PFSK-1 (cell line): ENCODE measurements around the gene GABBR1.

Experiments
- FOXP2 ChIP-seq: optimal IDR thresholded peaks from 2 replicates; pipeline ENCODE3; 2011; ENCODE audit warnings: borderline replicate concordance, control low read depth, inconsistent platforms; ENCODE audit not compliant: insufficient read depth; ENCODE audit errors: extremely low read length, extremely low read depth
- POLR2AphosphoS5 ChIP-seq: IDR thresholded peaks from 2 replicates; pipeline ENCODE4 v1.6.1; 2012; ENCODE audit warnings: low read depth, mild to moderate bottlenecking, control low read depth, low read length, moderate library complexity
- REST ChIP-seq, 2 experiments: IDR thresholded peaks; 2 replicates each; pipeline versions ENCODE4 v1.6.1 to v1.8.0; 2011 to 2012; ENCODE audit warnings: low read depth in 2 of 2, low read length in 2 of 2, control low read depth in 1 of 2, inconsistent platforms in 1 of 2, mild to moderate bottlenecking in 1 of 2, moderate library complexity in 1 of 2; ENCODE audit not compliant: insufficient read depth in 1 of 2
- SIN3A ChIP-seq: IDR thresholded peaks from 2 replicates; pipeline ENCODE4 v1.6.1; 2012; ENCODE audit warnings: mild to moderate bottlenecking, low read length, moderate library complexity, borderline replicate concordance; ENCODE audit not compliant: insufficient read depth
- TAF1 ChIP-seq: IDR thresholded peaks from 2 replicates; pipeline ENCODE4 v1.6.1; 2012; ENCODE audit warnings: low read length, control low read depth, borderline replicate concordance; ENCODE audit not compliant: insufficient read depth

Gene GABBR1

DNA sequence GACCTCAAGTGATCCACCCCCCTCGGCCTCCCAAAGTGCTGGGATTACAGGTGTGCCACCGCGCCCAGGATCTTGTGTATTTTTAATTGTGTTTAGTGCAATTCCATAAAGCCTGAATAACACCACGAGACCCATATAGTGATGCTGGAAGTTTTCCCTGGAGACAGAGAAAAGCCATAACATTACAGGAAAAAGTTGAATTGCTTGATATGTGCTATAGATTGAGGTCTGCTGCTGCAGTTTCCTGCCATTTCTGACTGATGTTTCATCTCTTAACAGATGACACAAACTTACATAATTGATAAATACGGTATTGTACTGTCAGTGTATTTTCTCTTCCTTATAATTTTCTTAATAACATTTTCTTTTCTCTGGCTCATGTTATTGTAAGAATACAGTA lies 66.1 kb downstream of the GABBR1 start:
- TF ChIP-seq REST (IDR thresholded peaks at IDR 0.05; ENCODE audit: insufficient read depth in 1 of 2, low read depth in 2 of 2, low read length in 2 of 2): no peak
- TF ChIP-seq SIN3A: no peak
- TF ChIP-seq TAF1: no peak
- TF ChIP-seq POLR2AphosphoS5: no peak
- TF ChIP-seq FOXP2: no peak

DNA sequence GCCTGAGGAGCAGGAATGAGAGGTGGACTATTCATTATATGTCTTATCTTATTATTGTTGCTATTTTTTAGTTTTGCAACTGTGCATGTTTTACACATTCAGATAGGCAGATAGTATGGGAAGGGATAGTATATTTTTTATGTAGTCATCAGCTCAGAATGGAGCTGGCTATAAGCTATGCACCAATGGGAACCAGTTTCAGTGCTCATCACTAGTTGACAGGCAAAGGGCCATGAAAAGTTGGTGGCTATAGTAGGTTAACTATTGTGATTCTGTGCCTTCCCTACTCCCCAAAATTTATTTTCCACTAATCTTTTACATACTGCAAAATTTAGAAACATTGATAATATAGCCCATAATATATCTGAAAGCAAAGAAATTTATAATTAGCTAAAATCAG lies 68.1 kb downstream of the GABBR1 start:
- TF ChIP-seq SIN3A (no peak), REST (IDR thresholded peaks at IDR 0.05; ENCODE audit: insufficient read depth in 1 of 2, low read depth in 2 of 2, low read length in 2 of 2) (no peak)

DNA sequence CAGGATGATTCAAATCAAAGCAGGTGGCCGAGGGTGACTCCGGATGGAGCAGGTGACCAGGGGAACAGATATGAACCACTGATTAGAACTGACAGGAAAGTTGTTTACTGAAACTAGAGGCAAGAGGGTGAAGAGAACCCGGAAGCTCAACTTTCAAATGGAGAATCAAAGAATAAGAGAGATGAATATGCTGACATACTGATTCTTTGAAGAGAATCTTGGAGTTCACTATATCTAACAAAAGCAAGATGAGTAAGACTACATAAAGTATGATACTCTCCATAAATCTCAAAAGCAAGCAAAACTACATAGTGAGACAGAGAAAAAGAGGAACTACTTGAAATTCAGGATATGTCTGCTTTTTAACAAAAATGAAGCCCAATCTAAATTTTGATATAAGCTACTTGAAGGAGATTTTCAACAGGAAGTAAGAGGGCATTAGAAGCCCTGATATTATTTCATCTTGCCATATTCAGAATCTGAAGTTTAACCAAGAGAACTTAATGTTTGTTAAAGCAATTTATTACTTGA lies 69.5 kb downstream of the GABBR1 start:
- TF ChIP-seq REST (IDR thresholded peaks at IDR 0.05; ENCODE audit: insufficient read depth in 1 of 2, low read depth in 2 of 2, low read length in 2 of 2): no peak
- TF ChIP-seq POLR2AphosphoS5: no peak
- TF ChIP-seq TAF1: no peak
- no peak for TF ChIP-seq SIN3A
- no peak for TF ChIP-seq FOXP2

DNA sequence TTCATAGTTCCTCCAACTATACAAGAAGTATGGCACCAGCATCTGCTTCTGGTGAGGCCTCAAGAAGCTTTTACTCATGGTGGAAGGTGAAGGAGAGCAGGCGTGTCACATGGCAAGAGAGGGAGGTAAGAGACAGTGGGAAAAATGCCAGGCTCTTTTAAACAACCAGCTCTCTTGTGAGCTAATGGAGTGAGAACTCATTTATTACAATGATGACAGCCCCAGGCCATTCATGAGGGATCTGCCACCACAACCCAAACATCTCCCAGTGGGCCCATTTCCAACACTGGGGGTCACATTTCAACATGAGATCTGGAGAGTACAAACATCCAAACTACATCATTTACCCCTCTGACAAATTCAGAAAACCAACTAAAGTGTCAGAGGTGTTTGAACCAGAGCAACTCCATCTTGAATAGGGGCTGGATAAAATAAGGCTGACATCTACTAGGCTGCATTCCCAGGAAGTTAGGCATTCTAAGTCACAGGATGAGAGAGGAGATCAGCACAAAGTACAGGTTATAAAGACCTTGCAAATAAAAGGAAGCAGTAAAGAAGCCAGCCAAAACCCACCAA lies 71.3 kb downstream of the GABBR1 start:
- TF ChIP-seq TAF1: no peak
- no peak for TF ChIP-seq FOXP2
- no peak for TF ChIP-seq SIN3A

- TF ChIP-seq TAF1: no peak
- TF ChIP-seq POLR2AphosphoS5: no peak
- no peak for TF ChIP-seq REST (IDR thresholded peaks at IDR 0.05; ENCODE audit: insufficient read depth in 1 of 2, low read depth in 2 of 2, low read length in 2 of 2)
- no peak for TF ChIP-seq SIN3A
- TF ChIP-seq FOXP2: no peak
These were observed 71.9 kb downstream of the GABBR1 start for GRCh38 chr6:29561091-29561490.
